Spleen (tissue), 11 donors: Measurements from ENCODE around the gene KIF14. TPM values are rescaled to one million over a fixed set of nuclear protein-coding genes. Genes with fewer than 3 reads are reported as not detected.

Experiments
- DNase-seq: peaks from one replicate; pipeline ENCODE4 v3.0.0-alpha.2; 2020
- H3K27ac ChIP-seq, 8 donors: fragments of 200-600 bp; sonication (generic) in 7 of 8; 1 replicate in 4 of 8; 2 replicates in 4 of 8; pipeline versions ENCODE4 v1.5.0 to v1.8.0; 2016 to 2021; ENCODE audit warnings: inconsistent platforms in 4 of 8, mild to moderate bottlenecking in 4 of 8, moderate library complexity in 1 of 8
- H3K27me3 ChIP-seq, 7 donors: fragments of 200-600 bp; sonication (generic) in 6 of 7; replicated peaks in 1 of 7; 1 replicate in 4 of 7; 2 replicates in 3 of 7; pipeline versions ENCODE4 v1.5.0 to v1.8.0; 2016 to 2021; ENCODE audit warnings: inconsistent platforms in 3 of 7, mild to moderate bottlenecking in 1 of 7
- H3K36me3 ChIP-seq, 6 donors: fragments of 200-600 bp; sonication (generic) in 5 of 6; 1 replicate in 4 of 6; 2 replicates in 2 of 6; pipeline versions ENCODE4 v1.5.0 to v1.8.0; 2016 to 2021; ENCODE audit warnings: inconsistent platforms in 2 of 6
- H3K4me1 ChIP-seq, 6 donors: fragments of 200-600 bp; sonication (generic) in 5 of 6; 1 replicate in 3 of 6; 2 replicates in 3 of 6; pipeline versions ENCODE4 v1.5.0 to v1.8.0; 2016 to 2021; ENCODE audit warnings: inconsistent platforms in 3 of 6
- H3K4me3 ChIP-seq, 8 donors: fragments of 200-600 bp; sonication (generic) in 7 of 8; 1 replicate in 4 of 8; 2 replicates in 4 of 8; pipeline versions ENCODE4 v1.5.0 to v1.8.0; 2016 to 2021; ENCODE audit warnings: inconsistent platforms in 4 of 8, mild to moderate bottlenecking in 4 of 8, moderate library complexity in 2 of 8
- H3K9me3 ChIP-seq, 8 donors: fragments of 200-600 bp; sonication (generic) in 7 of 8; 1 replicate in 4 of 8; 2 replicates in 4 of 8; pipeline versions ENCODE4 v1.5.0 to v1.8.0; 2016 to 2021; ENCODE audit warnings: inconsistent platforms in 4 of 8
- POLR2A ChIP-seq, 3 donors: fragments of 450-650 bp; IDR thresholded peaks; one replicate each; pipeline ENCODE4 v1.5.1; 2017; ENCODE audit warnings: antibody characterized with exemption in 3 of 3, mild to moderate bottlenecking in 1 of 3
- POLR2AphosphoS5 ChIP-seq, 3 donors: sonication (generic); formaldehyde crosslinking; IDR thresholded peaks; one replicate each; pipeline ENCODE4 v1.5.1; 2017; ENCODE audit warnings: antibody characterized with exemption in 3 of 3
- WGBS, 5 donors: extraction: QIAGEN DNeasy Blood & Tissue Kit in 3 of 5; methylation state at CpG; one replicate each; pipeline versions ENCODE4 v1.1.5 to v1.1.7; 2013 to 2018; 5-methylcytosine and 5-hydroxymethylcytosine counted together
- intact Hi-C: fragments of 100-400 bp; cut with DNase I; formaldehyde crosslinking; loops from one replicate; pipeline ENCODE4 v1.15.0; 2023; ENCODE audit warnings: low total_unique reads
- polyA plus RNA-seq, 3 donors: library from polyadenylated mRNA; stranded (reverse); fragments of 200-250 nt; gene quantifications; one replicate each; pipeline ENCODE4 v1.2.1, GENCODE V29; 2013
- total RNA-seq, 7 donors: library from RNA; depleted of rRNA in 3 of 7; stranded (reverse); fragments of >200 nt in 3 of 7; fragmentation: NEBNext Ultra II Directional in 4 of 7; extraction: Animal tissue kit (Norgen Biotek cat#: 25700) in 4 of 7; gene quantifications; one replicate each; pipeline versions ENCODE4 v1.1.0 to v1.2.1, GENCODE V29; 2016 to 2021
- TF ChIP-seq, protein P1 (sequence below), 11 experiments: fragments of 200-600 bp in 7 of 11; fragments of 450-650 bp in 4 of 11; sonication (generic) in 4 of 11; IDR thresholded peaks in 8 of 11; conservative IDR thresholded peaks in 3 of 11; 1 replicate in 7 of 11; 2 replicates in 4 of 11; pipeline versions ENCODE4 v1.4.0 to v1.8.0; 2016 to 2021; ENCODE audit warnings: antibody characterized with exemption in 11 of 11, inconsistent platforms in 4 of 11, mild to moderate bottlenecking in 1 of 11
- donor health status: healthy with polysubstance abuse.
- donor health status: DM: no; HTN: no; CAD: no; lungs with moderate emphysema.
- donor health status: DM: no; HTN: no; CAD: no.
- donor health status: Bipolar disorder and iron deficiency.
- donor health status: healthy.
- donor health status: DM: no; HTN: no; CAD: no.
- donor health status: DM: yes; HTN: yes; CAD: no.

KIF14 gene
- total and polyA plus RNA-seq, 10 donors, result 0.09 to 3.3 (median 0.70) TPM

DNA sequence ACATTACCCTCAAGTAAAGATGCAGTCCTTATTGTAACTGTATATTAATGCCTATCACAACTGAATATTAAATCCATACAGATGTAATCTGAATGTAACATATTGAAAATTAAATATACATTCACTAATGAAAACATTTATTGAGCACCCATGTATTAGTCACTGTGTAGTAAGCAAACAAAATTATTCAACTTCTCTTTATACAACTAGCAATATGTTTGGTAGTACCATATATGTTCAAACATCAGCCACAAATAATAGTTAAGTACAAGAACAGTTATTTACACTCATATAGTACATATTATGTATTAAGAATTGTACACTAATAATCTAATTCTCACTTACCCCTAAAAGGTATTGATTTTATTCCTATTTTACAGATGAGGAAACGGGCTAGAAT lies 17.9 kb downstream of the KIF14 start:
- intact Hi-C loops, result no loop called here
- no peak overlapping the region for H3K27ac ChIP-seq
- no peak for DNase-seq
- H3K4me1 ChIP-seq, result no peaks in the 10 kb centered on the region
- TF ChIP-seq POLR2A (IDR thresholded peaks at IDR 0.05), result no peak
- no peak for TF ChIP-seq POLR2AphosphoS5 (IDR thresholded peaks at IDR 0.05)
- TF ChIP-seq, protein P1, sequence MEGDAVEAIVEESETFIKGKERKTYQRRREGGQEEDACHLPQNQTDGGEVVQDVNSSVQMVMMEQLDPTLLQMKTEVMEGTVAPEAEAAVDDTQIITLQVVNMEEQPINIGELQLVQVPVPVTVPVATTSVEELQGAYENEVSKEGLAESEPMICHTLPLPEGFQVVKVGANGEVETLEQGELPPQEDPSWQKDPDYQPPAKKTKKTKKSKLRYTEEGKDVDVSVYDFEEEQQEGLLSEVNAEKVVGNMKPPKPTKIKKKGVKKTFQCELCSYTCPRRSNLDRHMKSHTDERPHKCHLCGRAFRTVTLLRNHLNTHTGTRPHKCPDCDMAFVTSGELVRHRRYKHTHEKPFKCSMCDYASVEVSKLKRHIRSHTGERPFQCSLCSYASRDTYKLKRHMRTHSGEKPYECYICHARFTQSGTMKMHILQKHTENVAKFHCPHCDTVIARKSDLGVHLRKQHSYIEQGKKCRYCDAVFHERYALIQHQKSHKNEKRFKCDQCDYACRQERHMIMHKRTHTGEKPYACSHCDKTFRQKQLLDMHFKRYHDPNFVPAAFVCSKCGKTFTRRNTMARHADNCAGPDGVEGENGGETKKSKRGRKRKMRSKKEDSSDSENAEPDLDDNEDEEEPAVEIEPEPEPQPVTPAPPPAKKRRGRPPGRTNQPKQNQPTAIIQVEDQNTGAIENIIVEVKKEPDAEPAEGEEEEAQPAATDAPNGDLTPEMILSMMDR (IDR thresholded peaks at IDR 0.05 in 8 of 11, conservative IDR thresholded peaks at IDR 0.05 in 3 of 11), result no peak
- H3K27me3 ChIP-seq, result no peaks in the 10 kb centered on the region
- no peaks in the 10 kb centered on the region for H3K9me3 ChIP-seq
- WGBS, 5 donors, result 91 to 100% (median 93%) methylated on average over 1 of the region's 1 CpG
- peaks cover 0 to 29% (median 0%) of the 10 kb centered on the region in 6 donors for H3K36me3 ChIP-seq
- H3K4me3 ChIP-seq, result no peak overlapping the region

DNA sequence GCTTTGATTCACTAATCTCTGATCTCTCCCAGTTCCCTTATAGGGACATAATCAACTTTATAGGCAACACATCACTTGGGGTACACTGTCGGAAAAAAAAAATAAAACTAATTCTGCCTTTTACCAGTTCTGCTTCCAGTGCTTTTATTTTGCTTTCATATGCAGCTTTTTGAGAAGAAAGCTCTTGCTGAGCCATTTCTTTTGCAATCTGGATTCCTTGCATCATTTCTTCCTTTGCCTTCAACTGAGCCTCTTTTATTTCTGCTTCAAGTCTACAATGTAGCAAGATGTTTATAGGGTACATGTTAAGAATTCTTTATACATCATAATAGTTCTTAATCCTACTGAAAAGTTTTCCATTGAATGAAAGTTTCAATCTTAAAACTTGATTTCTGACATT lies 30.6 kb downstream of the KIF14 start:
- no peaks in the 10 kb centered on the region for H3K9me3 ChIP-seq
- WGBS, 5 donors, result 56 to 82% (median 63%) methylated on average over 1 of the region's 1 CpG
- no peaks in the 10 kb centered on the region for H3K27me3 ChIP-seq
- intact Hi-C loops, result no loop called here
- no peak for DNase-seq
- H3K27ac ChIP-seq, result peak overlapping the region in 7 of 8 donors; percentile 54 to 85 (median 79)
- peak overlapping the region in 1 of 8 donors; percentile 17 for H3K4me3 ChIP-seq
- H3K36me3 ChIP-seq, result no peaks in the 10 kb centered on the region
- TF ChIP-seq POLR2AphosphoS5 (IDR thresholded peaks at IDR 0.05) (no peak), POLR2A (IDR thresholded peaks at IDR 0.05) (no peak)
- TF ChIP-seq, protein P1 (IDR thresholded peaks at IDR 0.05 in 8 of 11, conservative IDR thresholded peaks at IDR 0.05 in 3 of 11), result no peak
- H3K4me1 ChIP-seq, result peaks cover 0 to 12% (median 0%) of the 10 kb centered on the region in 6 donors

DNA sequence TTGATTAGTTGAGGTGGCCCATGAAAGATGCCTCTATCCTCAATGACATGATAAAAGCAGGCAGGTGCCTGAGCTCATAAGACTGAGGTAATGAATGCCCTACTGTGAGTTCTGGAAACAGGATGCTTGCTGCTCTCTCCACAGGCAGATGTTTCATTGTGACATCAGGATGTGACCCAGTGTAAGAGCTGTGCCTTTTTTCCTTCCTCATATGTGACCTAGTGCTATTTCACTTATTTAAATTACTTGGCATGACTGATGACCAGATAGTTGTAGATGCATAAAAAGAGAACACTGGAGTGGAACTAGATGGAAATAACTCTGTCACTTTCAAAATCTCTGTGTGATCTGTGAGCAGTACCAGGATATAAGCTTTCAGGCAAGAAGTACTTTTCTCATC lies 31.9 kb downstream of the KIF14 start:
- no peaks in the 10 kb centered on the region for H3K36me3 ChIP-seq
- no peaks in the 10 kb centered on the region for H3K9me3 ChIP-seq
- DNase-seq, result no peak
- peaks cover 0 to 12% (median 0%) of the 10 kb centered on the region in 6 donors for H3K4me1 ChIP-seq
- TF ChIP-seq POLR2AphosphoS5 (IDR thresholded peaks at IDR 0.05), result peak in 1 of 3 donors; percentile 49
- TF ChIP-seq, protein P1 (IDR thresholded peaks at IDR 0.05 in 8 of 11, conservative IDR thresholded peaks at IDR 0.05 in 3 of 11), result no peak
- H3K27ac ChIP-seq, result peak overlapping the region; percentile 11 to 85 (median 72)
- H3K4me3 ChIP-seq, result peak overlapping the region in 1 of 8 donors; percentile 14
- H3K27me3 ChIP-seq, result no peaks in the 10 kb centered on the region
- intact Hi-C loops, result no loop called here

DNA sequence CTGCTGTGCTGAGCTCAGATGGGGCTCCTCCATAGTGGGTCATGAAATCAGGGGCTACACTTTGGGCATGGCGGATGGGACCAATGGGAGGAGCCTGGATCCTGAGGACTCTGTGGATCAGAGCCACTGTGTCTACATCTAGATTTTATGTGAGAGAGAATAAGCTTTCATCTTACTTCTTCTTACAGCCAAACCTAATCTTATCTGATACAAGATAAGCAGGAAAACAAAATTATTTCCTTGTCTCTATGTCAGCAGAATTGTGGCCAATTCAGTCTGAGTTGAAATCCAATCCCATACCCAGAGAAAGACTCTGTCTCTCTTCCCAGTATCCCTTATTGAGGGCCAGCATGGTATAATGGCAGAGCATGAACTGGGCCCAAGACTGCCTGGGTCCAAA lies 56.2 kb downstream of the KIF14 start:
- intact Hi-C loops, result no loop called here
- Histone ChIP-seq H3K27ac (no peak overlapping the region), H3K27me3 (no peaks in the 10 kb centered on the region), H3K36me3 (peaks cover 0 to 11% (median 0%) of the 10 kb centered on the region in 6 donors), H3K4me3 (no peak overlapping the region), H3K4me1 (no peaks in the 10 kb centered on the region), H3K9me3 (no peaks in the 10 kb centered on the region)
- no peak for DNase-seq
- TF ChIP-seq POLR2AphosphoS5 (IDR thresholded peaks at IDR 0.05) (no peak), POLR2A (IDR thresholded peaks at IDR 0.05) (no peak)
- TF ChIP-seq, protein P1 (IDR thresholded peaks at IDR 0.05 in 8 of 11, conservative IDR thresholded peaks at IDR 0.05 in 3 of 11), result no peak
- WGBS, 5 donors, result 80 to 100% (median 91%) methylated on average over 1 of the region's 1 CpG
